ENCODE data around the gene RASAL2.
"Not testable (repeated sequence)": the region's sequence is repeated elsewhere in the genome, so short reads cannot be mapped to it uniquely, and the experiment has no call there.

RASAL2 gene

GRCh38 chr1:178120520-178121052 lies 26.7 kb downstream of the RASAL2 start:
- DNase-seq, result not testable (repeated sequence)

GRCh38 chr1:178121883-178122282 lies 28.0 kb downstream of the RASAL2 start:
- DNase-seq, result no peak

GRCh38 chr1:178122283-178122682 lies 28.4 kb downstream of the RASAL2 start:
- DNase-seq, result no peak

- DNase-seq, result no peak
Observed at GRCh38 chr1:178124115-178124514, 30.2 kb downstream of the RASAL2 start.

GRCh38 chr1:178126261-178126660 lies 32.4 kb downstream of the RASAL2 start:
- no peak for DNase-seq

GRCh38 chr1:178126741-178127185 lies 32.9 kb downstream of the RASAL2 start:
- no peak for DNase-seq

GRCh38 chr1:178127482-178128191 lies 33.7 kb downstream of the RASAL2 start:
- no peak for DNase-seq

- no peak for DNase-seq
Observed at GRCh38 chr1:178133239-178133989, 39.5 kb downstream of the RASAL2 start.

- DNase-seq, result no peak
Observed at GRCh38 chr1:178134061-178134460, 40.2 kb downstream of the RASAL2 start.

- DNase-seq, result no peak
Observed at GRCh38 chr1:178137238-178137637, 43.3 kb downstream of the RASAL2 start.

GRCh38 chr1:178142806-178143205 lies 48.9 kb downstream of the RASAL2 start:
- DNase-seq, result no peak

GRCh38 chr1:178143730-178144690 lies 50.1 kb downstream of the RASAL2 start:
- no peak for DNase-seq

GRCh38 chr1:178145605-178146004 lies 51.7 kb downstream of the RASAL2 start:
- no peak for DNase-seq

GRCh38 chr1:178146436-178146835 lies 52.5 kb downstream of the RASAL2 start:
- no peak for DNase-seq

- no peak for DNase-seq
Observed at GRCh38 chr1:178150610-178151009, 56.7 kb downstream of the RASAL2 start.

GRCh38 chr1:178151831-178152230 lies 57.9 kb downstream of the RASAL2 start:
- no peak for DNase-seq

- no peak for DNase-seq
Observed at GRCh38 chr1:178155481-178156255, 61.8 kb downstream of the RASAL2 start.

GRCh38 chr1:178160736-178161475 lies 67.0 kb downstream of the RASAL2 start:
- no peak for DNase-seq

- no peak for DNase-seq
Observed at GRCh38 chr1:178161516-178161915, 67.6 kb downstream of the RASAL2 start.

GRCh38 chr1:178165196-178165595 lies 71.3 kb downstream of the RASAL2 start:
- DNase-seq, result no peak

- DNase-seq, result no peak
Observed at GRCh38 chr1:178166429-178167024, 72.6 kb downstream of the RASAL2 start.

Data from DMS 273 treated with DMSO at 0.1 percent for 48 hours (cell line).